Posterior cingulate gyrus (tissue), 11 donors: ENCODE data around the gene TTK.

ENCODE experiments used
- DNase-seq, 10 donors: peaks; one replicate each; pipeline versions ENCODE4 v3.0.0 to v3.0.0-alpha.2; 2020 to 2021; ENCODE audit warnings: mixed read lengths in 3 of 10
- intact Hi-C: fragments of 100-400 bp; cut with DNase I; formaldehyde crosslinking; loops from one replicate; pipeline ENCODE4 v1.15.1; 2023

TTK gene

DNA sequence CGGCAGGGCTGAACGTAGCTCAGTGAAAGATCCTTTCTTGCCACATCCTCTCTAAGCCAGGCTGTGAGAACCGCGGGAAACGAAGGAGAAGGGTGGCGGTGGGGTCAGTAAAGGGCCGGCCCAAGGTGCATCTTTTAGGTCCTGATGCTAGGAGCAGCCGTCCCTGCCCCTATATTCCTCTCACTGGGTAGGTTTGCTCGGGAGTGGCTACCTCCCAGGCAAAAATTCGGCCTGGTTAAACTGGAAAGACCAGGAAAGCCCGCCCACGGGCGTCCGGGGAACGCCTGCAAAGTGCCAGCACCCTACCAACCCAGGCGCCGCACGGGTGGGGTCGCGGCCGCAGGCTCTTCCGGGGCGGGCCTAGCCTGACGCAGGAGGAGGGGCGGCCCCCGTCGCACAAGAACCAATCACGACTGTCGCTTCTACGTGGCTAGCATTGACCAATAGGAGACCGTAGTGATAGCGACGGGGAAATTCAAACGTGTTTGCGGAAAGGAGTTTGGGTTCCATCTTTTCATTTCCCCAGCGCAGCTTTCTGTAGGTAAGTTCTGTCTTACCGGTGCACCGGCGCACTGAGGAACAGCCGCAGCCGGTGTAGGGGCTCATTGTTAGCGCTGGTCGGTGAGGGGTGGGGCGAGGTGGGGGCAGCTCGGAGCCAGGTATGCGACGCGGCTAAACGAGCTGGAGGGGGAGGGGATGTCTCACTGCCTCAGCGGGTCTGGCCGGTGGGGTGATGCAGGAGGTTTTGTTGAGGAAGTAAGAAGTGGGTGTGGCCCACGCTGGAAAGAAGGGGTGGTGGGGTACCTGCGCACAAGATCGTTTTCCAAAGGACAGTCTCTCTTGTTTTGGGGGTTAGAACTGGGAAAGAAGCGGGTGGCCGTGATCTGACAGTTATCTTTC, at the start of gene TTK:
TTK (plus strand) TSS at position 477 of the 900 bp plus-strand sequence. CDS start 1,195 bp downstream, outside the sequence.
- intact Hi-C loops, result loop anchor here (2.0 to 5.0 kb wide), 2 partner anchors 58 to 103 kb away; partner anchors contain the start of genes BCKDHB and ELOVL4
- peak; percentile 82 to 99 (median 90) for DNase-seq

DNA sequence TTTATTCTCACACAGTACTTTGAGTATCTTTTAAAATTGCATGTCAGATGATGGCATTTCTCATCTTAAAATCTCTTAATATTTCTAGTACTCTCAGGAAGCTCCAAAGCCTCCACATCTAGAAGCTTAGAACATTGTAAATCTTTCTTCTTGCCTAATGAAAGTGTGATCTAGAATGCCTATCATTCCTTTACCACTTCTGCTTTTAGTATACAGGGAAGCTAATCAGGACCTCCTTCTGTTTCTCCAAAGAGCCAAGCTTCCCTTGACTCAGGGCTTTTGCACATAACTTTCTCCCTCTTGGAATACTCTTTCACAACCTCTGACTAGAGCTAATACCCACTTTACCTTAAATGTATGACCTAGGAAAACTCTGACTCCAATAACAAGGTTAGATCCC, 49.6 kb upstream of the TTK start:
- DNase-seq, result no peak

DNA sequence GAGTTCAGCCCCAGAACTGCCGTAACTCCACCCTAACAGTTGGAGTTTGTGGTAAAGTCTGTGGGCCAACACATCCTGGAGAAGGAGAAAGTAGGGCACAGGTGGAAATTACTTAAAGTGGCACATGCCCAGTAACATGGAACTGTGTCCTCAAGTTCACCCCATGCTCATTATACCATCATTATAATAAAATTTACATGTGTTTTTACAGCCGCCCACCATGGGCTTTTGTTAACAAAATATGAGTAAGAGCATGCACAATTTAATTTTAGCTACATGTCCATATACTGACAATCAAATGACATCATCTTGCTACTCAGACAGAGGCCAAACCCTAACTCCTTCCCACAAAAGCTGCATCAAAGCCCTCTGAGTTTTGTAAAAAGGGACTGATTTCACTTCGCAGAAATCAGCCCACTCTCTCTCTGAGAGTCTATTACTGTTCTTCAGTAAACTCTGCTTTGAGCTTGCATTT, 39.8 kb upstream of the TTK start:
- DNase-seq, result no peak
- intact Hi-C loops, result no loop called here

More for the DNA sequence above, 49.6 kb upstream of the TTK start:
- intact Hi-C loops, result no loop called here

DNA sequence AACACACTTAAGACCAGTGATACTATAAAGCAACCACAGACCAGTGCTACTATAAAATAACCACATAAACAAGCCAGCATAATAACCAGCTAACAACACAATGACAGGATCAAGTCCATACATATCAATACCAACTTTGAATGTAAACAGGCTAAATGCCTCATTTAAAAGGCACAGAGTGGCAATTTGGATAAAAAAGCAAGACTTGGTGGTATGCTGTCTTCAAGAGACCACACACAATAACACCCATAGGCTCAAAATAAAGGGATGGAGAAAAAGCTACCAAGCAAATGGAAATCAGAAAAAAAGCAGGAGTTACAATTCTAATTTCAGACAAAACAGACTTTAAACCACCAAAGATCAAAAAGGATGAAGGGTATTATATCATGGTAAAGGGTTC, 37.3 kb upstream of the TTK start:
- DNase-seq, result no peak
- intact Hi-C loops, result no loop called here

DNA sequence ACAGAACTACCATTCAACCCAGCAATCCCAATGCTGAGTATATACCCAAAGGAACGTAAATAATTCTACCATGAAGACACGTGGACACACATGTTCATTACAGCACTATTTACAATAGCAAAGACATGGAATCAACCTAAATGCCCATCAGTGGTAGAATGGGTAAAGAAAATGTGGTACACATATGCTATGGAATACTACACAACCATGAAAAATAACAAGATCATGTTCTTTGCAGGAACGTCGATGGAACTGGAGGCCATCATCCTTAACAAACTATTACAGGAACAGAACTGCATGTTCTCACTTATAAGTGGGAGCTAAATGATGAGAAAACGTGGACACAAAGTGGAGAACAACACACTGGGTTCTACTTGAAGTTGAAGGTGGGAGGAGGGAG, 34.7 kb upstream of the TTK start:
- DNase-seq, result no peak
- intact Hi-C loops, result no loop called here

DNA sequence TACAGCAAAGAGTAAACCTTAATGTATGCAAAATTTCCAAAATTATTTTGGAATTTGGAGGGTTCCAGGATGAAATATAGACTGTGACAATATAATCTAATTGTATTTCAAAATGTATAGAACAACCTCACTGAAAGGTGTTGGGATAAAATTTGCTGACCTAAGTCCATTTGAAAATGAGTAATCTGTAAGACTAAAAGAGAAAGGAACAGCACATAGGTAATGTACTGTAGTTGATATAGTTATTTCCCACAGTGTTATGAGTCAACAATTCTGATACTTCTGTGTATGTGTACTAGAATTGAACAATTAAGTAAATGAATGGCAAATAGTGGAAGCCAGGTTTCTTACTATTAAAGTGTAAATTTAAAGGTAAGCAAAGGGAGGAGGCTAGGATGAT, 33.3 kb upstream of the TTK start:
- intact Hi-C loops, result no loop called here
- DNase-seq, result no peak

DNA sequence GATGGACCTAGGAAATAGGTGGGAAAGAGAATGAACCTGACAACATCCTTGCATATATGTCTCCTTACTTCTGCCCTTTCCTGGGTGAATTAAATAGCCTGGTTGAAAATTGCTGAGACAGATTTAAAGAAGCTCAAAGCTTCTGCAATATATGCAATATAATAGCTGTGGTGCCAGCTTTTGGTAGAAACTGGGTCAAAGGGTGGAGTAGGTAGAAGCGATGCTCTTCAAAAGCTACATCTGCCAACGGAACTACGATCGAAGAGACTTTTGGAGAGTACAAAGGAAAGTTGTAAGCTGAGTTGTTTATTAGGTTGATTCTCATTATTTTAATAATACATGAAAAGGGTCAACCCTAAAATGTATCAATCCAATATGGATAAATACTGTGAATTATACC, 22.8 kb upstream of the TTK start:
- intact Hi-C loops, result no loop called here
- DNase-seq, result no peak

DNA sequence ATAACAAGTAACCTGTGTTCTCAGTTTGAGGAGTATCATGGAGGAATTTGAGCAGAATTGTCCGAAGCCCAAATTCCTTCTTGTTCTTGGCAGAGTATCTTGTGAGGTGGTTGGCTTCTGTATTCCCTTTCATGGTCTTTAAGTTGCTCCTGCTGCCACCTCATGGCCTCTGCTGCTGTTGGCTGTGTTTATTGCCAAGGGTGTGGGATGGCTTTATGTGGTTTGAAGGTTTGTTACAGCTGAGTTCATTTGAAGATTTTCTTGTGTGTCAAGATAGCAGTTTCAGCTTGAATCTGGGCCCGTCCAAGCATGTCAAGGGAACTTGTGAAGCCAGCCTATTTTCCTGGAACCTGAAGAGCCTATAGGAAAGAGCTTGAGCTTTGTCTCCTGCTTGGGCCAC, 20.2 kb upstream of the TTK start:
- DNase-seq, result no peak
- intact Hi-C loops, result no loop called here

DNA sequence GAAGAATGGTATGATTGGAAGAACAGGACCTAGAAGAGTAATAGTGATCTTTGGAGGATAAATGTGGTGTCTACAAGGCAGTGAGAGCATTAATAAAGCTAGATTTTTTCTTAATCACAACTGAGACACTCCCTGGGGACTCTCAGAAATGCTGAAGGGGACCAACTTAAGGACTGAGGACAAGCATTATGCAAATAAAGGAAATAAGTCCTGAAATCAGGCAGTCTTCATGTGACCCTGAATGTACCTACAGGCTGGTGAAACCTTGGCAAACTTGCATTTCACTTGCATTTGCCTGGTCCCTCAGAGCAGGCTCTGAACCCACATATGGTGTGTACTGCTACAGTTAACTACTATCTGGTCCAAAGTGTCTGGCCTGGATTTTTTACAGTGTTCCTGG, 19.3 kb upstream of the TTK start:
- intact Hi-C loops, result no loop called here
- DNase-seq, result no peak

DNA sequence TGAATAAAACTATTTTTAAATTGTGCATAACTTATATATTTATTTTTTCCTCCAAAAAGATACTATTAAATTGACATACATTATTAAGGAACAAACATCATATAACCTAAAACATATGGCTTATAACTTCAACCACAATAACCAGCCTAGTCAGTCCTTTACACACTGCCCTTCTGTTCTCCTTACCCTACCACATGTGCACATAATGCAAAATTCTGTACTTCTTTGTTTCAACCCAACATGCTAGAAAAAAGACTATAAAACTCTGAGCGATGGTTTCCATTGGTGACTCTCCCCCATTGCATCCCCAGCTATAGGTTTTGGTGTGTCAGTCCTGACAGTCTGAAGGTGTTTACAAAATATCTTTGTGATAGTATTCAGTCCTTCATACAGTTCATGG, 14.8 kb upstream of the TTK start:
- intact Hi-C loops, result no loop called here
- DNase-seq, result no peak

DNA sequence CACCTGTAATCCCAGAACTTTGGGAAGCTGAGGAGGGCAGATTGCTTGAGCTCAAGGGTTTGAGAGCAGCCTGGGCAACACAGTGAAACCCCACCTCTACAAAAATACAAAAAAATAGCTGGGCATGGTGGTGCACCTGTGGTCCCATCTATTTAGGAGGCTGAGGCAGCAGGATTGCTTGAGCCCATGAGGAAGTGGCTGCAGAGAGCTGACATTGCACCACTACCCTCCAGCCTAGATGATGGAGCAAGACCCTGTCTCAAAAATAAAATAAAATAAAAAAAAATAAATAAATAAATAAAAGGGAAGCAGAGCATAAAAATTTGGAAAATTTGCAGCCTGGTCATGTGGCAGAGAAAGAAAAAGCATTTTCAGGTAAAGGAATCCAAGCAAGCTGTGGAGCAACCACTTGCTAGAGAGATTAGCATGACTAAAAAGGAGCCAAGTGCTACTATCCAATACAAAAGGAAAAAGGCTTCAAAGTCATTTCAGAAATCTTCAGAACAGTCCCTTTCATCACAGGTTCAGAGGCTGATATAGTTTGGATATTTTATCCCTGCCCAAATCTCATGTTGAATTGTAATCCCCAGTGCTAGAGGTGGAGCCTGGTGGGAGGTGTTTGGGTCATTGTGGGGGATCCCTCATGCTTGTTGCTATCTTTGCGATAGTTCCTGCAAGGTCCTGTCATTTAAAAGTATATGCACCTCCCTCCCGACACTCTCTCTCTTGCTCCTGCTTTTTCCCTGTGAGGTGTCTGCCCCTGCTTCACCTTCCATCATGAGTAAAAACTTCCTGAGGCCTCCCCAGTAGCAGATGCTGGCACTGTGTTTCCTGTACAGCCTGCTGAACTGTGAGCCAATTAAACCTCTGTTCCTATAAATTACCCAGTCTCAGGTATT, 11.2 kb upstream of the TTK start:
- intact Hi-C loops, result no loop called here
- no peak for DNase-seq

DNA sequence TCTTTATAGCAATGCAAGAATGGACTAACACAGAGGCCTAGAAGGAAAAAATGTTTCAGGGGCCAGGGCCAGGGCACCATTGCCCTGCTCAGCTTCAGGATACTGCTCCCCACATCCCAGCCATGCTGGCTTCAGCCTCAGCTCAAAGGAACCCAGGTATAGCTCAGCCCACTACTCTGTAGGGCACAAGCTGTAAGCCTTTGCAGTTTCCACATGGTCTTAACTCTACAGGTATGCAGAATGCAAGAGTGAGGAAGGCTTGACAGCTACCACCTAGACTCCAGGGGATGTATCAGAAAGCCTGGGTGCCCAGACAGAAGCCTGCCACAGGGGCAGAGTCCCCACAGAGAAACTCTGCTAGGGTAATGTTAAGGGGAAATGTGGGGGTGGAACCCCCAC, 10.5 kb upstream of the TTK start:
- DNase-seq, result no peak
- intact Hi-C loops, result no loop called here

DNA sequence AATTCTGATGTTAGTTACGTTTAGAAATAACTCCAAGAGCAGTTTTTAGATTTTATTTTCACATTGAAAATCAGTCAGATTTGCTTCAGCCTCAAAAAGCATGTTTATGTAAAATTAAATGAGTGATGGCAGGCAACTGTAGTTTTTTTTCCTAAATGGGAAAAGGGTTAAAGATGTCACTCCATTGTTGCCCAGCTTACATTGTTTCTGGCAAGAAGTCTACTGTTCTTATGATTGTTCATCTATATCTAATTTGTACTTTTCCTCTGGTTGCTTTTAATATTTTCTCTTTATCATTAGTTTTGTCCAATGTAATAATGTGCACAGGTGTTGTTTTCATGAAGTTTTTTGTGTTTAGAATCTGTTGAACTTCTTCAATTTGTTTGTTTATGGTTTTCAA, 6.7 kb upstream of the TTK start:
- intact Hi-C loops, result no loop called here
- no peak for DNase-seq

DNA sequence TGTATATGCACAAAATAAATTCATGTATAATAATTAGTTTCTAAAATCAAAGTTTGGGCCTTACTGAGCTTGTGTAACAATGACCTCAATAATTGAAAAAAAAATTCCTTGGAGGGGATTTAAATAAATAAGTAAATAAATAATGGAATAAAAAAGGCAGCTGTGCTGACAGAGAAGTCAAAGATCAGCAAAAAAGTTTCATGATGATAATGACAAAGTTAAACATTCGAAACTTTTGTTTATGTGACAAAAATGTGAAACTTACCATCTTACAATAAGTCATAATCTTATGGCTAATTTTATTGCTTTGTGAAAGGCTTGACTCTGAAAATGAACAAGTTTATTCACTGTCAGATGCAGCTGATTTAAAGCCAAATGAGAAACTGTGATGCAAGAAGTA, 3.1 kb upstream of the TTK start:
- intact Hi-C loops, result loop anchor here (5.0 kb wide), 1 partner anchor 106 kb away; the partner anchor contains the start of gene BCKDHB
- DNase-seq, result no peak

DNA sequence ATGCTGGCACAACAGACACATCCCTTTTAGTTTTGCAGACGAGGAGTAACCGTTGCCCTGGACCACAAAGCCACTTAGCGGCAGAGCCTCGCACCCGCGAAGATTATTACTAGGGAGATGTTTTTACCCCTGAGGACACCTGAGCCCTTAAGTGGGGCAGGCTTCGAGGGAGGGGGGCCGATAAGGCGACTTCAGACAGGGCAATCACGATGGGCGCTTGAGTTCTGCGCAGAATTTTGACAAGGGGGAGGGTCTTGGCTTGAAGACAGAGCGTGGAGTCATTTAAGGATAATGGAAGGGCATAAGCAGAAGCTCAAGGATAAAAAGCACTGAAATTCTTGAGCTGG, 650 bp upstream of the TTK start:
- intact Hi-C loops, result loop anchor here (2.0 to 5.0 kb wide), 2 partner anchors 57 to 104 kb away; partner anchors contain the start of genes BCKDHB and ELOVL4
- DNase-seq, result peak in 8 of 10 donors; percentile 12 to 80 (median 28)

DNA sequence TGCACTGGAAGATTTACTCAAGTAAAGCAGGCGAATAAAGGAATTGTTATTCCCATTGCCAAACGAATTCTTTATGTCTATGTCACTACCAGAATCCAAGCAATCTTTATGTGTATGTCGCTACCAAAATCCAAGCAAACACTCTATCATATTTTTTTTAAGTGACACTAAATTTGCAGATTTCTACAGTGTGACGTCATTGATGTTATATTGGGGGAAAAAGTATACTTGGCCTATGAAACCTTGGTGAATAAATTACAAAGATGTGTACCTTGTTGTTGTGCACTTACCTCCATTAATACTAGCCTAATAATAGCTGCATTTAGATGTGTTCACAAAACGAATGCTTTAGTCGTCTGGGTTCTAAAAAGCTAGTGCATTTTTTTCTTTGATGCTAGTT, 957 bp downstream of the TTK start:
- intact Hi-C loops, result loop anchor here (2.0 kb wide), 1 partner anchor 59 kb away; the partner anchor contains the start of gene ELOVL4
- DNase-seq, result no peak

DNA sequence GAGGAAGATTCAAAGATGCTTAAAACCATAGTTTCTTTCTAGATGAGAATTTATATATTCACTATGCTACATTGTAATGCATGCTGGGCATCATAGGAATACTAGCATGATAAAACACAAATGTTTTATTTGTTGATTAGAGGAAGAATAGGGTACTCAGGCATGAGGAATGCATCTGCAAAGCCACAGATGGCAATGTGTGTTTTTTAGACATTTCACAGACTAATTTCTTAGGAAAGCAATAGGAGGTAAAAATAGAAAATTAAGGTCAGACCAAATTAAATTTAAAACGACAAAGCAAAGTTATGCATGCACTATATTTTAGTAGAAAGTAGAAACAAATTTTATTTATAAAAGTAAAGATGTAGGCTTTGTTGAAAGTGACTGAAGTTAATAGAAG, 2.1 kb downstream of the TTK start:
- intact Hi-C loops, result no loop called here

DNA sequence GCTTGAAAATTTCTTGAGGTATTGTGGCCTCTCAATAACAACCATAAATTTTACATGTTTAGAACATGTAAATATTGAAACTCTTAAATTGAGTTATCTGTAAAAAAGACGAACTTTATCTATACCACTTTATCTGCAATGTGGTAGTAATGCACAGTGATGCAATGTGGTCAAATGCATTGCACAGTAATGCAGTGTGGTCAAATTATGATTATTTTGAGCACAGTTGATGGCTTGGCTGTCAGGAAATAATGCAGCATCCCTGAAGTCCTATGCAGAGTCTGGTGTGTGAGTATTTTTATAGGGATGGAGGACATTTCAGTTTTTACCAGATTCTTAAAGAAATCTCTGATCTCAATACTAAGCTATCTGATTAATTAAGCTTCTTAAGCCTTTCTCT, 5.1 kb downstream of the TTK start:
- intact Hi-C loops, result no loop called here
- DNase-seq, result no peak

More for the DNA sequence above, 2.1 kb downstream of the TTK start:
- DNase-seq, result no peak

DNA sequence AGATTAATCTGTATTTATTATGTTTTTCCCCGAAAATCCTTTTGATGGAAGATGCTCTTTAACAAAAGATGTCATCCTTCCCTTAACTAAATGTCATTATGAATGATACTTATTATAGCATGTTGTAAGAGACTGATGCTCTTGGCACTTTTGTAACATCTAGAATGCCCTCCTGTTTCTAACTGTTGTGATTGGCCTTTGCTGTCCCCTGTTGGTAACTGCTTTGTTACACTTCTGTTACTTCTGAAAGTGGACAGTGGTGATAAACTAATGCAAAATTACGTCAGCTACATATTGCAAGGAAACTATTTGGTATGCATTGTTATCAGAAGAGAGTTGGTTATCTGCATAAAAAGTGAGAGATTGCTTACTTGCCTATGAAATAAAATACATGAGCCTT, 5.8 kb downstream of the TTK start:
- intact Hi-C loops, result no loop called here
- DNase-seq, result no peak

DNA sequence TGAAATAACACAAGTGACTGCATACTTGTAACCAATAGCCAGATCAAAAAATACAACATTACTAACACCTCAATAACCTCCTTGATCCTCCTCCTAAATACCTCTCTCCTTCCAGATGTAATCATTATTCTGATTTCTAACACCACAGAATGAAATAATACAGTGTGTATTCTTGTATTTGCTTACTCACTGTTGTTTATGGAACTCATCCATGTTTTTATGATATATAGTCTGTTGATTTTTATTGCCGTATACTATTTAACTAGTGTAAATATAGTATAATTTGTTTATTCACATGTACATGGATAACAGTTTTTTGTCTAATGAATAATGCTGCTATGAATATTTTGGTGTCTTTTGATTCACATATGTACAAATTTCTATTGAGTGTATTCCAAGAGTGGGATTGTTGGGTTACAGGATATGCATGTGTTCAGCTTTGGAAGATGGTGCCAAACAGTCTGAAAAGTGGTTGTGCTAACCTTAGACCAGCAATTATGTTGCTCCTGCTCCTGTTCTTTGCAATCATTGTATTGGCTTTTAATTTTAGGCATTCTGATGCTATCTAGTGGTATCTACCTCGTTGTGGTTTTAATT, 11.5 kb downstream of the TTK start:
- no peak for DNase-seq

More for the DNA sequence above, 11.5 kb downstream of the TTK start:
- intact Hi-C loops, result no loop called here
